ENCODE data around the gene NGFR.

DNA sequence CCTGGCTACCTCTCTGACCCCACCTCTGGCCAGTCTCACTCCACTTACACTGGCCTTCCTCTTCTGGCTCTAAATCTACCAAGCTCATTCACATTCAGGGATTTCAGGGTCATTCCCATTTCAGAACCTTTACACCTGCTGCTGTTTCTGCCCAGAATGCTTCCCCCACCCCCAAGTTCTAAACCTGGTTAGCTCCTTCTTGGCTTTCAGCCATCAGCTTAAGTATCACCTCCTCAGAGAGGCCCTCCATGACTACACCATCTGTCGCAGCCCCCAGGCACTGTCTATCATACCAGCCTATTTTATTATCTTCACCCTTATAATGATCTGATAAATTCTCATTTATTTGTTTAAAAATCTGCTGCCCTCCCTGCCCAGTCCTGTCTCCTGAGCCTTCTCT, 23.3 kb upstream of the NGFR start:
- TF ChIP-seq, protein P1, sequence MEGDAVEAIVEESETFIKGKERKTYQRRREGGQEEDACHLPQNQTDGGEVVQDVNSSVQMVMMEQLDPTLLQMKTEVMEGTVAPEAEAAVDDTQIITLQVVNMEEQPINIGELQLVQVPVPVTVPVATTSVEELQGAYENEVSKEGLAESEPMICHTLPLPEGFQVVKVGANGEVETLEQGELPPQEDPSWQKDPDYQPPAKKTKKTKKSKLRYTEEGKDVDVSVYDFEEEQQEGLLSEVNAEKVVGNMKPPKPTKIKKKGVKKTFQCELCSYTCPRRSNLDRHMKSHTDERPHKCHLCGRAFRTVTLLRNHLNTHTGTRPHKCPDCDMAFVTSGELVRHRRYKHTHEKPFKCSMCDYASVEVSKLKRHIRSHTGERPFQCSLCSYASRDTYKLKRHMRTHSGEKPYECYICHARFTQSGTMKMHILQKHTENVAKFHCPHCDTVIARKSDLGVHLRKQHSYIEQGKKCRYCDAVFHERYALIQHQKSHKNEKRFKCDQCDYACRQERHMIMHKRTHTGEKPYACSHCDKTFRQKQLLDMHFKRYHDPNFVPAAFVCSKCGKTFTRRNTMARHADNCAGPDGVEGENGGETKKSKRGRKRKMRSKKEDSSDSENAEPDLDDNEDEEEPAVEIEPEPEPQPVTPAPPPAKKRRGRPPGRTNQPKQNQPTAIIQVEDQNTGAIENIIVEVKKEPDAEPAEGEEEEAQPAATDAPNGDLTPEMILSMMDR (IDR thresholded peaks at IDR 0.05; ENCODE audit: low read depth, low read length, poor library complexity, severe bottlenecking), result no peak
- TF ChIP-seq EZH2phosphoT487 (IDR thresholded peaks at IDR 0.05; ENCODE audit: borderline replicate concordance, low read length), result no peak
